ENCODE data around the gene MAPKAP1. TPM values are rescaled to one million over a fixed set of nuclear protein-coding genes. Genes with fewer than 3 reads are reported as not detected.

Gene MAPKAP1
- total and polyA plus RNA-seq, 9 of the 15 experiments (the other 6 are each of a cell fraction or from before 2014, with no cell fraction given): 2.6 to 82.1 (median 61.1) TPM

DNA sequence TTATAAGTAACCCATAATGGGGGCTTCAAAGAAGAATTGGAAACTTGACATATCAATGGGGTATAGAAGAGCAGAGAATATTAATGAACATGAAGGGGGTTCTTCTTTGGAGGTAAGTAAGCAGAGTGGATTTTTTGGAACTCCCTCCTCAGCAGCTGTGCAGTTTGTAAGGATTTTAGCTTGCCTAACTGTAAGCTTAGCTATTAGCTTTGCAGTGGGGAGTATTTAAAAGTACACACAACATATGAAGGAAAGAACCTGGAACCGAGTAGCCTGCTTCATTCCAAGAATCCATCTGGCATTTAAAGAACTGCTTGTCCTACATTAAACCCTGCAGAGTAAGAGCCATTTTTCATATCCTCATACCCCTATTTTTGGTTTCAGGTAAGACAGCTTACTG lies 38.0 kb upstream of the MAPKAP1 start:
- TF ChIP-seq MEF2D (tag; conservative IDR thresholded peaks at IDR 0.05; ENCODE audit: low read depth): no peak
- no peak for TF ChIP-seq RNF2 (IDR thresholded peaks at IDR 0.05)
- TF ChIP-seq BRCA1 (IDR thresholded peaks at IDR 0.05): no peak
- TF ChIP-seq BRCA1 (CRISPR knock-in tag; IDR thresholded peaks at IDR 0.05): no peak
- TF ChIP-seq SIRT6 (IDR thresholded peaks at IDR 0.05; ENCODE audit: low read depth, low read length): no peak
- TF ChIP-seq CEBPG (CRISPR knock-in tag; IDR thresholded peaks at IDR 0.05): no peak
- TF ChIP-seq CEBPG (tag; conservative IDR thresholded peaks at IDR 0.05 in 1 of 2, IDR thresholded peaks at IDR 0.05 in 1 of 2): no peak
- TF ChIP-seq, protein P1, sequence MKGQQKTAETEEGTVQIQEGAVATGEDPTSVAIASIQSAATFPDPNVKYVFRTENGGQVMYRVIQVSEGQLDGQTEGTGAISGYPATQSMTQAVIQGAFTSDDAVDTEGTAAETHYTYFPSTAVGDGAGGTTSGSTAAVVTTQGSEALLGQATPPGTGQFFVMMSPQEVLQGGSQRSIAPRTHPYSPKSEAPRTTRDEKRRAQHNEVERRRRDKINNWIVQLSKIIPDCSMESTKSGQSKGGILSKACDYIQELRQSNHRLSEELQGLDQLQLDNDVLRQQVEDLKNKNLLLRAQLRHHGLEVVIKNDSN (CRISPR knock-in tag; IDR thresholded peaks at IDR 0.05): no peak
- no peak for TF ChIP-seq ZNF24 (IDR thresholded peaks at IDR 0.05)
- TF ChIP-seq NR2C1 (IDR thresholded peaks at IDR 0.05): no peak
- TF ChIP-seq NR2C1 (tag; IDR thresholded peaks at IDR 0.05): no peak
- TF ChIP-seq BRD9 (IDR thresholded peaks at IDR 0.05; ENCODE audit: low read depth, partially characterized antibody): no peak
- BruUV-seq (replicated peaks): no TSS peak
- peaks cover 7% of the 10 kb centered on the region; the same call in 1 of the 2 replicates for H4K20me1 ChIP-seq (replicated peaks; ENCODE audit: control insufficient read depth, insufficient read depth, low read length)
- ChIA-PET CTCF (ENCODE audit: low intra/inter-chr PET ratio) (no interaction called here), POLR2A (interaction anchor here (1.0 to 1.5 kb wide), 4 partner anchors 15 to 38 kb away, joined by 3 to 4 read pairs (median 4); partner anchors contain the start of gene MAPKAP1)
- FAIRE-seq: no peak
- no peaks in the 10 kb centered on the region for H3K9me3 ChIP-seq (replicated peaks; ENCODE audit: control insufficient read depth, insufficient read depth, low read depth, low read length)
- H3K4me1 ChIP-seq (replicated peaks in 1 of 2; ENCODE audit: control insufficient read depth in 2 of 2, insufficient read depth in 2 of 2, low read length in 2 of 2): peaks cover 8 to 26% of the 10 kb centered on the region in 2 experiments
- no peak overlapping the region for H3K4me2 ChIP-seq (ENCODE audit: insufficient read depth, low read length)
- no peak overlapping the region for H3K9ac ChIP-seq (ENCODE audit: insufficient read depth in 1 of 2, low read depth in 2 of 2, low read length in 2 of 2)
- H3K27me3 ChIP-seq (ENCODE audit: control insufficient read depth in 2 of 2, insufficient read depth in 2 of 2, low read length in 2 of 2): peaks cover 28 to 36% of the 10 kb centered on the region in 2 experiments
- H3K79me2 ChIP-seq (ENCODE audit: control insufficient read depth, insufficient read depth, low read length): no peaks in the 10 kb centered on the region
- WGBS (ENCODE audit: insufficient coverage, low coverage, missing lambda C conversion rate): 0% methylated on average over 1 of the region's 1 CpG
- DNase-seq (ENCODE audit: extremely low read depth in 1 of 4, low spot score in 3 of 4): no peak
- no peaks in the 10 kb centered on the region for H3K9me1 ChIP-seq (ENCODE audit: control insufficient read depth, insufficient read depth, low read length)
- H3K36me3 ChIP-seq (ENCODE audit: control insufficient read depth, insufficient read depth, low read length): no peaks in the 10 kb centered on the region
- in situ Hi-C loops (cut with MboI): no loop called here
- no peak overlapping the region for H3K4me3 ChIP-seq
- intact Hi-C loops (cut with micrococcal nuclease): loop anchor here (5.0 kb wide), 1 partner anchor 38 kb away; the partner anchor contains the start of gene MAPKAP1
- H3K27ac ChIP-seq (ENCODE audit: extremely low read depth, low read depth, low read length): no peak overlapping the region
- no peak overlapping the region for H2AFZ ChIP-seq (ENCODE audit: low read depth, low read length)
- ATAC-seq: no peak

Measured in K562 (cell line).